GM18508 (cell line): Measurements from ENCODE around the gene MTUS2.

Experiments used
- ATAC-seq: cut with Tn5 transposase; IDR thresholded peaks from one replicate; pipeline ENCODE4 v1.9.1; 2021; ENCODE audit warnings: moderate number of reproducible peaks; ENCODE audit not compliant: insufficient read depth, unreplicated experiment

MTUS2 gene

GRCh38 chr13:29021311-29021710 lies 201.2 kb downstream of the MTUS2 start:
- no peak for ATAC-seq

GRCh38 chr13:29021717-29022116 lies 201.6 kb downstream of the MTUS2 start:
- ATAC-seq: no peak

DNA sequence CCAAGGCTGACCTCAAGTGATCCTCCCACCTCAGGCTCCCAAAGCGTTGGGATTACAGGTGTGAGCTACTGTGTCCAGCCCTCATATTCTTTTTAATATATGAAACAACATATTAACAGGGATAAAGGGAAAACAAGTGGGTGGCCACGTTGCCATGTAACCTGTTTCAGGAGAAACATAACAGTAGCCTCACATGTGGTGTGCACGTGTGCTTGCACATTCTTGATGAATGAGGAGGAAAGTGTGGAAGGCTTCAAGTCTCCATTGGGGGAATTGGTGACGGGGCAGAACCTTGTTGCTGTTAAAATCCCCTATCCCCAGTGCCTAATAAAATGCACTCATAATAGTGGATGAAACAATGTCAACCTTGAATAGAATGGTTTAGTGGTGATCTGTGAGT lies 202.3 kb downstream of the MTUS2 start:
- no peak for ATAC-seq

GRCh38 chr13:29022968-29023367 lies 202.8 kb downstream of the MTUS2 start:
- ATAC-seq: no peak

- ATAC-seq: no peak
These were observed 204.6 kb downstream of the MTUS2 start for GRCh38 chr13:29024783-29025182.

DNA sequence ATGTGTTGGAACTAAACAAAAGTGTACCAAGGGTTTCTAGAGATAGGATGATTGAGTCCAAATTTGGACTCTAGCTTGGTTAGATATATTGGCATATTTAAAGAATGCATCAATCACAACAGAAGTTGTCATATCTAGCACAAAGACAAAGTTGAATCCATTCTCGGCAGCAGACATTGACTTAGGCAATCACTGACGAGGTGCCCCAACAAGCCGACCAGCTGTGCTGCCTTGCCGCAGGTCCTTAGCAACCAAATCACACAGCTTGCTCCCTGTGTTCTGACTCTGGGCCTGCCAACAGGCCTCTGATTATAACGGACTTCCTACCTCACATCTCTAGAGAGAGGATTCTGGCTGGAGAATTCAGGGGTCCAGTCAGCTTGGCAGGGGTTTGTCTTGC lies 208.7 kb downstream of the MTUS2 start:
- no peak for ATAC-seq

- no peak for ATAC-seq
These were observed 218.6 kb downstream of the MTUS2 start for GRCh38 chr13:29038700-29039099.

GRCh38 chr13:29039212-29039611 lies 219.1 kb downstream of the MTUS2 start:
- no peak for ATAC-seq

DNA sequence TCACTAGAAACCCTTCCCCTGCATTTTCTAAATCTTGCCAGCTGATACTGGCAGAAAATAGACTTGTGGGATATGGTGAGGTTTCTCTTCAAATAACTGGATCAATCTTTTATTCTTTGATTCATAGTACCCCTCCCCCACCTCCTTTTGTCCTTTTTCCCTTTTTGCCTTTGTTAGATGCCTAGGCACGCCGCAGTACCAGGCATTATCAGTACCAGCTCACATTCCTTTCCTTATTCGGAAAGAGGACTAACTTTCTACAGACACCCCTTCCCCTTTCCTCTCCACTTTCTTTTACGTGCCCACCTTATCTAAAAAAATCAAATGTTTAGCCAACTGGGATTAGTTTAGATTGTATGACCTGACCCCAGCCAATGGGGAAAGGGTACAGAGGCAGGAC lies 226.4 kb downstream of the MTUS2 start:
- no peak for ATAC-seq

GRCh38 chr13:29049524-29049923 lies 229.4 kb downstream of the MTUS2 start:
- ATAC-seq: no peak

DNA sequence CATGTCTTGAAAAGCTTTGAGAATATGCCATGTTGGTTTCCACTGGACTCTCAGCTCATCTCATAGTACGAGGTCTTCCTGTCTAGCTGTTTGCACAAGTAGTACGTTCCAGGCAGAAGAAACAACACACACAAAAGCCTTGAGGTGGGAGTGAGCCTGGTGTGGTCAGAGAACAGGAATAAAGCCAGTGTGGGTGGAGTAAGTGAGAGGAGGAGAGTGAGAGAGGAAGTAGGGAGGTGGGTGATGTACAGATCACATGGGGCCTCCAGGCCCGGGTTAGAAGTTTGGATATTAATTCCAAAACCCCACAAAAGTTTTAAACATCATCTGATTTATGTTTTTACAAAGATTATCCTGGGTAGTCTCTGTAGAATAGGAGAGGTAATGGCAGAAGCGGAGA lies 230.6 kb downstream of the MTUS2 start:
- no peak for ATAC-seq

DNA sequence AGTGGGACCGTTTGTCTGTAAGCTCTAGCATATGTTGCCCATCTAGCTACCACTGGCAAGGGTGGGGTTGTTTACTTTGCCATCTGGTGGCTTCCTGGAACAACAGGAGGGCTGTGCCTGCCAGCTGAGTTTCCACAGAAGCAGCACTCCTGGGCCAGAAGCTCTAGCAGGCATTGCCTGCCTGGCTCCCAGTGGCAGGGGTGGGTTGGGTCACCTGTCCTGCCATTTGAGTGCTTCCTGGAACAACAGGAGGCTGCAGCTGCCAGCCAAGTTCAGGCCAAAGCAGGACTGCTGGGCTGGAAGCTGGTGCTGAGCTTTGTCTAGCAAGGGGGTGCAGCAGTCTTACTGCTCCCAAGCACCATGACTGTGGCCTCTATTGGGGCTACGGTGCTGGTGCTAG lies 239.7 kb downstream of the MTUS2 start:
- no peak for ATAC-seq

DNA sequence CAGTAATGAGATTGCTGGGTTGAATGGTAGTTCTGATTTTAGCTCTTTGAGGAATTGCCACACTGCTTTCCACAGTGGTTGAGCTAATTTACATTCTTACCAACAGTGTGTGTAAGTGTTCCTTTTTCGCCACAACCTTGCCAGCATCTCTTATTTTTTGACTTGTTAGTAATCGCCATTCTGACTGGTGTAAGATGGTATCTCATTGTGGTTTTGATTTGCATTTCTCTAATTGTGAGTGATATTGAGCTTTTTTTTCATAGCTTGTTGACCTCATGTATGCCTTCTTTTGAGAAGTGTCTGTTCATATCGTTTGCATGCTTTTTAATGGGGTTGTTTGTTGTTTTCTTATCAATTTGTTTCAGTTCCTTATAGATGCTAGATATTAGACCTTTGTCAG lies 245.0 kb downstream of the MTUS2 start:
- no peak for ATAC-seq

GRCh38 chr13:29067306-29067945 lies 247.3 kb downstream of the MTUS2 start:
- ATAC-seq: no peak

- ATAC-seq: no peak
These were observed 253.6 kb downstream of the MTUS2 start for GRCh38 chr13:29073755-29074154.

GRCh38 chr13:29077051-29077813 lies 257.1 kb downstream of the MTUS2 start:
- ATAC-seq: no peak

DNA sequence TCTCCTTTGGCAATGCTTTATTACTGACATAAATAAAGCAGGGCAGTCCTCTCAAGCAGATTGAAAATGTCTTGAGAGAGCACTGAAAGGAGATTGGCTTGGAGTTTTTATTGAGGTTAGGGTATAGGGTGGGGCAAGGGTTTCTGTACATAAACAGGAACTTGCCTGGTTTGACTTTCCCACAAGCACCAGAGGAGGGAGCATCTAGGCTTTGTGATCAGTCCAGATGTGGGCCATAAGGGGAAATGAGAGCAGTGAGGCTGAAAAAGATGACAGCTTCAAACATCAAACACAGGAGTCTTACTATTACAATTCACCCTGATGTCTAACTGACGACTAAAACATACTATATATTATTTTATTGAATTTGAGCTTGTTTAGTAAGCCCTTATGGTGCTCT lies 260.9 kb downstream of the MTUS2 start:
- no peak for ATAC-seq

- no peak for ATAC-seq
These were observed 261.7 kb downstream of the MTUS2 start for GRCh38 chr13:29081697-29082440.

DNA sequence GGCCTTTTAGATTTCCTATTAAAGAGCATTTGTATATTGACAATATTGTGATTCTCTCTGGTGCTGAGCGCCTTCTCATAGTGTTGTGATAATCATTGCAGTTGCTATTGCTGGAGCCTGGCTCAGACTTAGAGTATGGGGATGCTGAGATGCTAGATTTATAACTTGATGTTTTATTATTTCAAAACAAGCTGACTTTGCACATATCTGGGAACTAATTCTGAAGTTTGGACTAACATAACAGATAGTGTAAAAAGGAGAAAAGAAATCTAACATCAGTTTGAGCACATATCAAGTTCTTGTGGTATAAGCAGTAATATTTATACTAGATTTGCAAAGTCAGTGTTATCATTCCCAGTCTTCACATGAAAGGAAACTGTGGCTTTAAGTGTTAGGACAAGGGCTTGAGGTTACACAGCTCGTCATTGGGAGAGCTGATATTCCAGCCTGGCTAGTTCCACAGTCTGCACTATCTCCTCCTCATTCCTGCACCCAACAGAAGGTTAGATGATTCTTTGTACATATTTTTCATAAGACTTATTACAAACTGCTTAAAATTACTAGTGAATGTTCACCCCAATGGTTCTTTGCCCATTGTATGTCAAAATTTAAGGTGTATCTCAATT lies 279.8 kb downstream of the MTUS2 start:
- ATAC-seq: no peak

GRCh38 chr13:29100758-29101157 lies 280.6 kb downstream of the MTUS2 start:
- no peak for ATAC-seq

GRCh38 chr13:29101409-29101808 lies 281.3 kb downstream of the MTUS2 start:
- ATAC-seq: no peak
